Duodenal mucosa (tissue), 2 donors: ENCODE measurements around the gene AHRR.

Source experiments
- H3K27ac ChIP-seq: one replicate; pipeline ENCODE4 v1.7.0; 2013; ENCODE audit warnings: low read depth, low read length
- H3K27me3 ChIP-seq, 2 donors: one replicate each; pipeline ENCODE4 v1.7.0; 2013; ENCODE audit warnings: low read length in 2 of 2, control low read depth in 1 of 2; ENCODE audit not compliant: insufficient read depth in 2 of 2, control insufficient read depth in 1 of 2
- H3K36me3 ChIP-seq, 2 donors: one replicate each; pipeline ENCODE4 v1.7.0; 2013; ENCODE audit warnings: low read length in 2 of 2, control low read depth in 1 of 2; ENCODE audit not compliant: insufficient read depth in 2 of 2, control insufficient read depth in 1 of 2
- H3K4me1 ChIP-seq, 2 donors: one replicate each; pipeline ENCODE4 v1.7.0; 2013; ENCODE audit warnings: low read length in 2 of 2, control low read depth in 1 of 2; ENCODE audit not compliant: insufficient read depth in 2 of 2, control insufficient read depth in 1 of 2
- H3K4me3 ChIP-seq, 2 donors: one replicate each; pipeline ENCODE4 v1.7.0; 2013; ENCODE audit warnings: low read length in 2 of 2, low read depth in 1 of 2
- H3K9ac ChIP-seq, 2 donors: one replicate each; pipeline ENCODE4 v1.7.0; 2013; ENCODE audit warnings: low read length in 2 of 2, low read depth in 1 of 2
- H3K9me3 ChIP-seq, 2 donors: one replicate each; pipeline ENCODE4 v1.7.0; 2013; ENCODE audit warnings: low read length in 2 of 2, control low read depth in 1 of 2; ENCODE audit not compliant: control insufficient read depth in 1 of 2

Gene AHRR

DNA sequence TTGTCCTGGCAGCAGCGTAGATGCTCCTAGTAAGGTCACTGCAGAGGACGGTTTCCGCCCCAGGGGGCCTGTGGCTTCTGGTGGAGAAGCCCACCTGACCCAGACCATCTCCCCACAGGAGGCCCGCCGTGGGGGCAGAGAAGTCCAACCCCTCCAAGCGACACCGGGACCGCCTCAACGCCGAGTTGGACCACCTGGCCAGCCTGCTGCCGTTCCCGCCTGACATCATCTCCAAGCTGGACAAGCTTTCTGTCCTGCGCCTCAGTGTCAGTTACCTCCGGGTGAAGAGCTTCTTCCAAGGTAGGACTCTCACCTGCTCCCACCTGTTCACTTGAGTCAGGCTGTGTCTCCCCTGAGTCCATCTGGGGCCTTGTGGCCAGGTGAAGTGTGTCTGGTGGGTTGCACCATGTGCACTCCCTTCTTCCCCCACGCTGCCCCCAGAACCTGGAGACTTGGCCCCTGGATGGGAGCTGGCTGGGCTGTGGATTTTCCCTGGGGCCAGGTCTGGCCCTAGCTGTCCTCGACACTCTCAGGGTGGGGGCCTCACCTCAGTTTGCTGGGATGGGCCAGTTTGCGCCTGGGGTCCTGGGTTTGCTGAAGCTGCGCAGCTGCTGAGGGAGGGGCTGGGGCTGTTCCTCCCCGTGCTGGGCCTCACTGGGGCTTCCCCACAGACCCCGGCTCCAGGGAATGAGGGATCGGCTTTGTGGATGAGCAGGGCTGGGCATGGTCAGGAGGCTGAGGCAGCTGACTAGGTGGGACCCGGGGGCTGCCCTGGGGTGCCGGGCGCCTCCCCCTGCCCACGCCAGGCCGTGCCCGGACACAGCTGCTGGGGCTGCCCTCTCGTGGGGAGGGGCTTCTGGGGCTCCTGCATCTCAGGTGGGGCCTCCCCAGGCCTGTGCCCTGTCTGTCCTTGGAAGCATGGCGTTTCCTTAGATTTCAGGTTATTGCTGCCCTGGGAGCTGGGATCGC lies 32.4 kb downstream of the AHRR start:
- no peak overlapping the region for H3K4me3 ChIP-seq
- peaks cover 0 to 3% of the 10 kb centered on the region in 2 donors for H3K27me3 ChIP-seq
- no peaks in the 10 kb centered on the region for H3K9me3 ChIP-seq
- no peak overlapping the region for H3K9ac ChIP-seq
- no peaks in the 10 kb centered on the region for H3K36me3 ChIP-seq
- H3K27ac ChIP-seq: no peak overlapping the region
- no peaks in the 10 kb centered on the region for H3K4me1 ChIP-seq

GRCh38 chr5:354581-355378 lies 33.3 kb downstream of the AHRR start:
- Histone ChIP-seq H3K9ac (no peak overlapping the region), H3K36me3 (no peaks in the 10 kb centered on the region), H3K27ac (no peak overlapping the region), H3K9me3 (no peaks in the 10 kb centered on the region), H3K27me3 (peaks cover 0 to 3% of the 10 kb centered on the region in 2 donors), H3K4me1 (no peaks in the 10 kb centered on the region), H3K4me3 (no peak overlapping the region)

DNA sequence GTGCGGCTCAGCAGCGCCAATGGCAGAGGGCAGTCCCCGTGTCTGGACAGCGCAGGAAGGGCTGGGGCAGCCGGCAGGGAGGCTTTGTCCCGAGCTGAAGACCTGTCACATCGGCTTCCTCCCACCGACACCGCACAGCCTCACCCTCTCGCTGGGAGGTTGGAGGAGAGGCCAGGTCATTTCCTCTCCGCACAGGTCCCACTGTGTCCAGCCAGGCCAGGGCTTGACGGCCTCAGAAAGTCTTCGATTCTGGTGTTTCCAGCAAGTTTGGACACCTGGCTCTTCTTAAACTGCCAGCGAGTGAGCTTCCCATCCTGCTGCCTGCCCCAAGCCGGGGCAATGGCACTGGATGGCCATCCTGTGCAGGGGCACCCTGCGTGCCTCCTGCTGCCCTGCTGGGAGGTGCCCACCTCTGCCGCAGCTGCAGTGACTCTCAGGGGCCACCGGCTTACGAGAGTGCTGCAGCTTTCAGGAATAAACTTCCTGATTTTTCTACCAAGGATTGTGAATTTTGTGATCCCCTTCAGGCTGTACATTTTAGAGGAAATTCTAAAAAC lies 33.9 kb downstream of the AHRR start:
- no peak overlapping the region for H3K9ac ChIP-seq
- no peak overlapping the region for H3K27ac ChIP-seq
- no peaks in the 10 kb centered on the region for H3K9me3 ChIP-seq
- no peaks in the 10 kb centered on the region for H3K27me3 ChIP-seq
- H3K4me3 ChIP-seq: no peak overlapping the region
- no peaks in the 10 kb centered on the region for H3K4me1 ChIP-seq
- no peaks in the 10 kb centered on the region for H3K36me3 ChIP-seq

- Histone ChIP-seq H3K9ac (no peak overlapping the region), H3K4me1 (no peaks in the 10 kb centered on the region), H3K36me3 (no peaks in the 10 kb centered on the region), H3K4me3 (no peak overlapping the region), H3K9me3 (no peaks in the 10 kb centered on the region), H3K27me3 (no peaks in the 10 kb centered on the region), H3K27ac (no peak overlapping the region)
Observed at GRCh38 chr5:355958-356357, 34.4 kb downstream of the AHRR start.

DNA sequence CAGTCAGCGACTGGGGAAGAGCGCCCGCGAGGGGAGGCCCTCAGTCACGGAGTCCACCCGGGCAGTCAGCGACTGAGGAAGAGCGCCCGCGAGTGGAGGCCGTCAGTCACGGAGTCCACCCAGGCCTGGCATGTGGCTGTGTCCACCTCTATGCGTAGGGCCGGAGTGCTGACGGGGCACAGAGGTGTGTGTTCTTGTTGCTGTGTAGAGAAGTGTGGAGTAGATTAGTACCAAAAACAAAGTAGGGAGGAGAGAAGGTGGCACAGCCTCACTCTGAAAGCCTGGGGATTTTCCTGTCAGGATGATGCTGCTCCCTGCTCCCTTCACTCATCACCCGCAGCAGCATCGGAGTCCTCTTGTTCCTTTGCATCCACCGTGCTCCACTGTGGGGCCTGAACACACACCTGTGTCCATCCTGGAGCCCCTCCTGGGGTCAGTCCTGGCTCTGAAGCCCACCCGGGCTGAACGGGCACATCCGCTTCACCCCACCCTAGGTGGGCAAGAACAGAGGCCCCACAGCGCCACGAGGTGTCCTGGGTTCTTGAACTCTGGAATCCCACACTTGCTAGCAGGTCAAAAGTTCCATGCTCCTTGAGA lies 37.9 kb downstream of the AHRR start:
- H3K9me3 ChIP-seq: peaks cover 0 to 2% of the 10 kb centered on the region in 2 donors
- no peaks in the 10 kb centered on the region for H3K27me3 ChIP-seq
- no peak overlapping the region for H3K4me3 ChIP-seq
- no peaks in the 10 kb centered on the region for H3K4me1 ChIP-seq
- H3K9ac ChIP-seq: no peak overlapping the region
- H3K27ac ChIP-seq: no peak overlapping the region
- H3K36me3 ChIP-seq: no peaks in the 10 kb centered on the region

DNA sequence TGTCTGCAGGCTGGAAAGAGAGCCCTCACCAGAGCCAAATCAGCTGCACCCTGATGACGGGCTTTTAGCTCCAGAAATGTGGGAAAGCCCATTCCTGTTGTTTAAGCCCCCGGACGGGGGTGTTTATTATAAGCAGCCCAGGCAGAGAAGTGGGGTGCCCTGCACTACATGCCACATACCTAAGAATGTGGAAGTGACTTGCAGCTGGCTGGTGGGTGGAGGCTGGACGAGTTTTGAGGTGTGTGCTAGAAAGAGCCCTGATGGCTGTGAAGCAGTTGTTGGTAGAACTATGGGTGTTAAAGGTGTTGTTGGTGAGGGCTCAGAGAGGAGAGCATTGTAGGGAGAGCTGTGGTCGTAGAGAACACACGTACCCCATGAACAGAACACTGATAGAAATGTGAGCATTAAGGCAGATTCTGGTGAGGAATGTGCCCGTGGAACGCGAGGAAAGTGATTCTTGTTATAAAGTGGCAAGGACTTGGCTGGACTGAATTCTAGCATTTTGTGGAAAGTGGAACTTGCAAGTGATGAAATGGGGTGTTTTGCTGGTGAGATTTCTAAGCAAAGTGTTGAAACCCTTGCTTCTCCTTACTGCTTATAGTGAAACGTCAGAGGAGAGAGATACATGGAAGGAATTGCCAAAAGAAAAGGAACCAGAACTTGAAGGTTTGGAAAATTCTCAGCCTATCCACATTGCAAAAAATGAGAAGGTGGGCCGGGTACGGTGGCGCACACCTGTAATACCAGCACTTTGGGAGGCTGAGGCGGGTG lies 38.9 kb downstream of the AHRR start:
- Histone ChIP-seq H3K4me1 (no peaks in the 10 kb centered on the region), H3K4me3 (no peak overlapping the region), H3K9ac (no peak overlapping the region), H3K27me3 (no peaks in the 10 kb centered on the region), H3K9me3 (peaks cover 0 to 4% of the 10 kb centered on the region in 2 donors), H3K36me3 (no peaks in the 10 kb centered on the region), H3K27ac (no peak overlapping the region)

DNA sequence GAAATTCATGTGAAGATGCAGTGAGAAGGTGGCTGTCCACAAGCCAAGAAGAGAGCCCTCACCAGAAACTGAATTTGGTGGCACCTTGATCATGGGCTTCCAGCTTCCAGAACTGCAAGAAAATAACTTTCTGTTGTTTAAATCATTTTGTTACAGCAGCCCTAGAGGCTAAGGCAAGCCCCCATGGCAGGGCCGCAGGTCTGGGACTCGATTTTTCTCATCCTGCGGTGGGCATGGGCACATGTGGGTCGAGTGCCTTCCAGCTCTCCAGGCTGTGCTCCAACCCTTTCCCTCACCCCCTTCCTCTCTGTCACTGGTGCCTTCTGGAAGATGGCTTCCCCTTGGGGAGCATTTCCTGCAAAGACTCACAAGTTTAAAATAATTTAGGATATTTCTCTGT lies 40.7 kb downstream of the AHRR start:
- Histone ChIP-seq H3K36me3 (no peaks in the 10 kb centered on the region), H3K4me1 (no peaks in the 10 kb centered on the region), H3K9ac (no peak overlapping the region), H3K27me3 (no peaks in the 10 kb centered on the region), H3K27ac (no peak overlapping the region), H3K4me3 (no peak overlapping the region), H3K9me3 (peaks cover 0 to 4% of the 10 kb centered on the region in 2 donors)

DNA sequence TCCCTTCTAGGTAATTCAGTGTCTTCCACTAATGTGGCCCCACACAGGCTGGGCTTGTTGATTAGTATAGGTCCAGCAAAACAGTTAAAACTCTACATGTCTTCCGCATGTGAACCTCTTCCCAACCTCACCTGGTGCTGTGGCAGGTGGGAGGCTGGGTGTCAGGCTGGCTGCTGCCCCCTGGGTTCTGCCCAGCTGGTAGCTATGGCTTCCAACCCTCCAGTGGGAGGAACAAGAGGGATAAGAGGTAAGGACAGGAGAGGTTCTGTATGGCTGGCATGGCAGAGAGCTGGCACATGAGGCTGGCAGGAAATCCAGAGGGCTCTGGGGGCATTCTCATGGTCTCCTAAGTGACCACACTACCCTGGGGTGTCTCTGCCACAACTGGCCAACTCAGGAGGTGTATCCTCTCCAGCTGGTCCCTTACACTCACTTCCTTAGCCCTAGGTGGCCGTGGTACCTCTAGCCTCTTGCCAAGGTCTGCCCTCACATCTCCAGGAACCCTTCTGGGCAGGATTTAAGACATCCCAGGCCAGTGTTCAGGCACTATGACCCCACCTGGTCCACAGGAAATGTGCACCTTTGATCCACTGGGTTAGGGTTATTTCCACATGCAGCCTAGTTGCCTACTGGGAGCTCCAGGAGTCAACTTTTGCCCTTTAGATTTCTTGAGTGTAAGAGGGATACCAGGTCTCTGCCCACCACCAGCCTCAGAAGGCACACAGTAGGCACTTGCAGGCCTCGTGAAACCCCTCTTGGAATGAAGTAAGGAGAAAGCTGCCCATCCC lies 41.7 kb downstream of the AHRR start:
- no peak overlapping the region for H3K4me3 ChIP-seq
- H3K36me3 ChIP-seq: no peaks in the 10 kb centered on the region
- peaks cover 0 to 3% of the 10 kb centered on the region in 2 donors for H3K4me1 ChIP-seq
- H3K9ac ChIP-seq: no peak overlapping the region
- H3K9me3 ChIP-seq: peaks cover 0 to 4% of the 10 kb centered on the region in 2 donors
- no peaks in the 10 kb centered on the region for H3K27me3 ChIP-seq
- H3K27ac ChIP-seq: no peak overlapping the region

GRCh38 chr5:364497-364896 lies 43.0 kb downstream of the AHRR start:
- Histone ChIP-seq H3K9ac (no peak overlapping the region), H3K27me3 (no peaks in the 10 kb centered on the region), H3K4me1 (peaks cover 6 to 11% of the 10 kb centered on the region in 2 donors), H3K4me3 (no peak overlapping the region), H3K36me3 (no peaks in the 10 kb centered on the region), H3K27ac (no peak overlapping the region), H3K9me3 (peaks cover 0 to 4% of the 10 kb centered on the region in 2 donors)
